DND-41 (cell line): ENCODE results near the gene SYNE4.

Experiments
- CTCF ChIP-seq: IDR thresholded peaks from 2 replicates; pipeline ENCODE4 v1.5.1; 2012; ENCODE audit warnings: borderline replicate concordance, low read length, moderate library complexity, mild to moderate bottlenecking; ENCODE audit not compliant: poor library complexity, severe bottlenecking; ENCODE audit errors: extremely low read depth
- EZH2 ChIP-seq: IDR thresholded peaks from 3 replicates; pipeline ENCODE4 v1.6.1; 2012; ENCODE audit warnings: borderline replicate concordance, low read depth, mild to moderate bottlenecking, moderate library complexity, low read length, inconsistent platforms; ENCODE audit not compliant: severe bottlenecking

GRCh38 chr19:36006955-36007354, 1.7 kb downstream of the SYNE4 start:
- TF ChIP-seq CTCF (no peak), EZH2 (no peak)
